NT2/D1 (cell line): ENCODE results near the gene ALMS1.

Experiments
- YY1 ChIP-seq: IDR thresholded peaks from 2 replicates; pipeline ENCODE4 v1.6.1; 2011; ENCODE audit not compliant: insufficient read length, insufficient read depth
- ZNF274 ChIP-seq: IDR thresholded peaks from 2 replicates; pipeline ENCODE4 v1.6.1; 2011; ENCODE audit warnings: mild to moderate bottlenecking, low read depth, low read length

DNA sequence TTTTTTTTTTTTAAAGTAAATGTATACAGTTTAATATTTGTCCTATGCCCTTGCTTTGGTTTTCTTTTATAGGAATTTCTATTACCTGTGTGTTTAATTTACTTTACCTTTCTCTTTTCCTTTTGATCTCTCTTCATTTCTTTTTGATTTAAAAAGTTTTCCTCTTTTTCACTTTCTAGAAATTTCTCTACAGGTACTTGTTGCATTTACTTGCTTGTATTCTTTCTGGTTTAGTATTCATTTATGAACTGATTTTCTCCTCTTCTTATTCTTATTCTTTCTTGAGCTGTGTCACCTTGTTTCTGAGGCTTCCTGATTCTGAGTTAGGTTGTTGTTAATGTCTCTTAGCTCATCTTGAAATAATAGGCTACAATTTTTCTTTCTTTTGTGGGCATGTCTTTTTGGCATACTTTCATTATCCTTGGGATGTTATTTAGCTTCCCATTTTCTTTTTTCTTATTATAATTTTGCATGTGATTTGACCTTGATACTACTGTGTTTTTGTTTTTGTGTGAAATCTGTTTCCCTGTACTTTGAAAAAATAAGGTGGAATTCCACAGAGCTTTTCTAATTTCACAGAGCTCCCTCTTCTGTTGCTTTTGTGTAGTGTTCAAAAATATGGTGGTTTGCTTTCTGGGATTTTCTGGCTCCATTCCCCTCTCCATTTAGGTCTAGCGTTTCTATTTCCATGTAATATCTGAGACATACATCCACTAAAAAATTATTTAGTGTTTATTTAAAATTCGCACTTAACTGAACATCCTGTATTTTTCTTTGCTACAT lies 25.5 kb upstream of the ALMS1 start:
- no peak for TF ChIP-seq YY1
- no peak for TF ChIP-seq ZNF274
